Body of pancreas (tissue), 4 donors: ENCODE results near the gene GUK1.

ENCODE experiments used
- POLR2A ChIP-seq, 3 donors: fragments of 450-650 bp; IDR thresholded peaks; one replicate each; pipeline ENCODE4 v1.6.1; 2016; ENCODE audit warnings: antibody characterized with exemption in 3 of 3, mild to moderate bottlenecking in 2 of 3
- TF ChIP-seq, protein P1 (sequence below), 7 experiments: fragments of 450-650 bp in 4 of 7; fragments of 200-600 bp in 3 of 7; sonication (generic) in 3 of 7; IDR thresholded peaks; one replicate each; pipeline ENCODE4 v1.5.1; 2016 to 2019; ENCODE audit warnings: antibody characterized with exemption in 7 of 7

DNA sequence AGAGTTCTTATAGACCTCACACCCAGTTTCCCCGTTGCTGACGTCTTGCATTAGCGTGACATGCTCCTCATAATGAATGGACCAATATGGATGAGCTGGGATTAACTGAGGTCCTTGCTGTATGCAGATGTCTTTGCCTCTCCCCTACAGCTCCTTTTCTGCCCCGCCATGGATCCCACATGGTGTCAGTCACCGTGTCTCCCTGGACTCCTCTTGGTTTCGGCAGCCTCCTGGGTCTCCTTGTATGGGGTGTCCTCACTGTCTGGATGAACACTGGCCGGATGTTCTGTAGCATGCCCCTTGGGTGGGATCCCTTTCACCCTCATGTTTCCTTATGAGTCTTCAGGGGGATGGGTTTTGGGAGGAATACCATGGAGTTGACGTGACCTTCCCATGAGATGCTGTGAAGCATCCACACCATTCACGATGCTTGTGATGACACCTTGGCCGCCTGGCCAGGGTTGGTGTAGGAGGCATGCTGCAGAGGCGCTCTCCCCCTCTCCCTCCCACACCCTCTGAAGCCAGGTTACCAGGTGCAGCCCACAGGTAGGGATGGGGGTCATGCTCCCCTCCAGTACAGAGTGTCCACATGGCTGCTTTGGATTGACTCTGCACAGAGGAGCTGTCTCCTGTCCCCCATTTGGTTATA is 14.1 kb downstream of the GUK1 start:
- TF ChIP-seq, protein P1, sequence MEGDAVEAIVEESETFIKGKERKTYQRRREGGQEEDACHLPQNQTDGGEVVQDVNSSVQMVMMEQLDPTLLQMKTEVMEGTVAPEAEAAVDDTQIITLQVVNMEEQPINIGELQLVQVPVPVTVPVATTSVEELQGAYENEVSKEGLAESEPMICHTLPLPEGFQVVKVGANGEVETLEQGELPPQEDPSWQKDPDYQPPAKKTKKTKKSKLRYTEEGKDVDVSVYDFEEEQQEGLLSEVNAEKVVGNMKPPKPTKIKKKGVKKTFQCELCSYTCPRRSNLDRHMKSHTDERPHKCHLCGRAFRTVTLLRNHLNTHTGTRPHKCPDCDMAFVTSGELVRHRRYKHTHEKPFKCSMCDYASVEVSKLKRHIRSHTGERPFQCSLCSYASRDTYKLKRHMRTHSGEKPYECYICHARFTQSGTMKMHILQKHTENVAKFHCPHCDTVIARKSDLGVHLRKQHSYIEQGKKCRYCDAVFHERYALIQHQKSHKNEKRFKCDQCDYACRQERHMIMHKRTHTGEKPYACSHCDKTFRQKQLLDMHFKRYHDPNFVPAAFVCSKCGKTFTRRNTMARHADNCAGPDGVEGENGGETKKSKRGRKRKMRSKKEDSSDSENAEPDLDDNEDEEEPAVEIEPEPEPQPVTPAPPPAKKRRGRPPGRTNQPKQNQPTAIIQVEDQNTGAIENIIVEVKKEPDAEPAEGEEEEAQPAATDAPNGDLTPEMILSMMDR (IDR thresholded peaks at IDR 0.05), result no peak
- no peak for TF ChIP-seq POLR2A (IDR thresholded peaks at IDR 0.05)
